AG10803 (cell line): ENCODE data around the gene ARID3B.

Experiments used
- DNase-seq: peaks from one replicate; pipeline ENCODE4 v3.0.0; 2010; ENCODE audit warnings: low read depth
- H3K4me3 ChIP-seq: 2 replicates; pipeline ENCODE4 v1.5.1; 2011; ENCODE audit warnings: mild to moderate bottlenecking, low read length, control low read depth
- CTCF ChIP-seq: conservative IDR thresholded peaks from 2 replicates; pipeline ENCODE4 v1.5.1; 2011; ENCODE audit warnings: mild to moderate bottlenecking, low read length, control low read depth, inconsistent platforms

Gene ARID3B

GRCh38 chr15:74603789-74604705, 63.0 kb downstream of the ARID3B start:
- DNase-seq: no peak
- H3K4me3 ChIP-seq: no peak overlapping the region
- no peak for TF ChIP-seq CTCF

DNA sequence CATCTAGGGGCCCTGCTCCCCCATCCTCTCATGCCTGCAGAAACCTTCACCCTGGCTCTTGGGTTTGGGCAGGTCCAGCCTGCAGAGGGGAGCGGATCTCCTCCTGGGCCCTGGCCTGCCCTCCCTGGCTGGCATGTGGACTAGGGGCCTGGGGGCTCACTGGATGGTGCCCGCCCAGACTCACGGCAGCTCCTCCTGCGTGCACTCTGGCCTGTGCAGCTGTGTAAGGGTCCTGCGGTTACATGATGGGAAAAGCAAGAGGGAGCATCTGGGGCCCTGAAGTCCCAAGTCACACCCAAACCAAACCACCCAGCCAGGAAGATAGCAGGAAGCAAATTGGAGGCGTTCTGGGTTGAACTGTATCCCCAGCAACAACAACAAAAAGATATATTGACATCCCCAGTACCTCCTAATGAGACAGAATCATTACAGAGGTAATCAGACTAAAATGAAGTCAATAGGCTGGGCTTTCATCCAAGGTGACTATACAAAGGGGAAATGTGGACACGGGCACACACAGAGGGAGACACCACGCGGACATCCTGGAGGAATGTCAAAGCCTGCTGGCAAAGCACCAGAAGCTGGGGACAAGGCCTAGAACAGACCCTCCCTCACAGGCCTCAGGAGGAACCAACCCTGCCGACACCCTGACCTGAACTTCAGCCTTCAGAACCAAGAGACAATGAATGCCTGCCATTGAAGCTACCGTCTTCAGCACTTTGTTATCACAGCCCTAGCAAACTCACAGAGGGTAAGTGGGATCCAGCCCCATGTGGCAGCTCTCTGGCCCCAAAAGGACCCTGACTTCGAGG, 64.2 kb downstream of the ARID3B start:
- no peak for DNase-seq
- no peak overlapping the region for H3K4me3 ChIP-seq
- TF ChIP-seq CTCF: no peak

- TF ChIP-seq CTCF: no peak
- H3K4me3 ChIP-seq: no peak overlapping the region
- DNase-seq: no peak
Observed at GRCh38 chr15:74605795-74606150, 64.8 kb downstream of the ARID3B start.

GRCh38 chr15:74608786-74609185, 67.8 kb downstream of the ARID3B start:
- no peak overlapping the region for H3K4me3 ChIP-seq
- no peak for TF ChIP-seq CTCF
- DNase-seq: no peak

- no peak for TF ChIP-seq CTCF
- DNase-seq: no peak
- H3K4me3 ChIP-seq: no peak overlapping the region
Observed at GRCh38 chr15:74609938-74610301, 68.9 kb downstream of the ARID3B start.

DNA sequence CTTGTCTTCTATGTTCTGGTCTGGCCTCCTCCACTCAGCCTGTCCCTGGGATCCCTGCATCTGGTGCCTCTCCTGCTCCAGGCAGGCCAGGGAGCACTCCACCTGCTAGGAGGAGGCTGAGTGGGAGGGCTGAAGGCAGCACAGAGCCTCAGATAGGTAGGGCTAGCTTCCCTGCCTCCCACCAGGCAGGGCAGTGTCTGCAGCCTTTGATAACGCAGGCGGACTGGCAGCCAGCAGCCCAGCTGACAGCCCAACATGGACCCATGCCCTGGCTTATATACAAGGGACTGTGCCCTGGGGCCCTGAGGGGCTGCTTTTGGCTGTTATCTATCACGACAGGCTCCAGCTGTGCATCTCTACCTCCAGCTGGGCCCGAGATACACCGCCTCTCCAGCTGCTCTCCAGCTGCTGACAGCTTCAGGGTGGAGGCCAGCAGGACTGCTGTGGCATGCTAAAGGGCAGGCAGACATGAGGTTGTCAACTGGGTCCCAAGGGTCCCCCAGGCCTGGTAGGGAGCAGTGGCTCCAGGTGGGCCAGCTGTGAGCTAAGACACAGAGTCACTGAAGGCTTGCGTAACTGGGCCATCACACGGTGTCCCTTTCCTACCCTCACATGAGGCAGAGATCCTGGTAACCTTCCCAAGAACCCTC, 69.4 kb downstream of the ARID3B start:
- TF ChIP-seq CTCF: no peak
- no peak overlapping the region for H3K4me3 ChIP-seq
- DNase-seq: no peak
